ENCODE measurements around the gene NME7.

DNA sequence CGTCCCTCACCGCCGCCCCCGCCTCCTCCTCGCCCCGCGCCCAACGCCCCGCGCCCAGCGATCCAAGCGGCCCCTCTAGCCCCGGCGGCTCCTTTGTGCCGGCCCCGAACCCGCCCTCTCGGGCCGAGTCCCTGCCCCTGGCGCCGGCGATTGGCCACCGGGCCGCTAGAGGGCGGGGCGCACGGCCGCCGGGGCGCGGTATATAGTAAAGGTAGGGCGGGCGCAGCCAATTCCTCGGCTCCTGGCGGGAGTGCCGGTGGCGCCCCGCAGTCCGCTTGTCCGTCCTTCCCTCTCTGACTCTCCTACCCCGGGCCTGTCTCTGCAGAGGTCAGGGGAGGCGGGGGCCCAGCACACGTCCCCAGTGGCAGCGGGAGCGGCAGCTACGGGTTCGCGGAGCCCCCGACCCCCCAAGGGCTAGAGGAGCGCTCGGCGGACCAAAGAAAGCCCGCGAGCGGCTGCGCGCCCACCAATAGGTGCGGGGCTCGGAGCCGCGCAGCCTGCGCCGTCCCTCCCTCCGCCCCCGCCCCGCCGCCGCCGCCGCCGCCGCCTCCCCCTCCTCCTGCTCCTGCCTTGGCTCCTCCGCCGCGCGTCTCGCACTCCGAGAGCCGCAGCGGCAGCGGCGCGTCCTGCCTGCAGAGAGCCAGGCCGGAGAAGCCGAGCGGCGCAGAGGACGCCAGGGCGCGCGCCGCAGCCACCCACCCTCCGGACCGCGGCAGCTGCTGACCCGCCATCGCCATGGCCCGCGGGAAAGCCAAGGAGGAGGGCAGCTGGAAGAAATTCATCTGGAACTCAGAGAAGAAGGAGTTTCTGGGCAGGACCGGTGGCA is 261.3 kb downstream of the NME7 start, which contains the start of gene ATP1B1:
- TF ChIP-seq, protein P1, sequence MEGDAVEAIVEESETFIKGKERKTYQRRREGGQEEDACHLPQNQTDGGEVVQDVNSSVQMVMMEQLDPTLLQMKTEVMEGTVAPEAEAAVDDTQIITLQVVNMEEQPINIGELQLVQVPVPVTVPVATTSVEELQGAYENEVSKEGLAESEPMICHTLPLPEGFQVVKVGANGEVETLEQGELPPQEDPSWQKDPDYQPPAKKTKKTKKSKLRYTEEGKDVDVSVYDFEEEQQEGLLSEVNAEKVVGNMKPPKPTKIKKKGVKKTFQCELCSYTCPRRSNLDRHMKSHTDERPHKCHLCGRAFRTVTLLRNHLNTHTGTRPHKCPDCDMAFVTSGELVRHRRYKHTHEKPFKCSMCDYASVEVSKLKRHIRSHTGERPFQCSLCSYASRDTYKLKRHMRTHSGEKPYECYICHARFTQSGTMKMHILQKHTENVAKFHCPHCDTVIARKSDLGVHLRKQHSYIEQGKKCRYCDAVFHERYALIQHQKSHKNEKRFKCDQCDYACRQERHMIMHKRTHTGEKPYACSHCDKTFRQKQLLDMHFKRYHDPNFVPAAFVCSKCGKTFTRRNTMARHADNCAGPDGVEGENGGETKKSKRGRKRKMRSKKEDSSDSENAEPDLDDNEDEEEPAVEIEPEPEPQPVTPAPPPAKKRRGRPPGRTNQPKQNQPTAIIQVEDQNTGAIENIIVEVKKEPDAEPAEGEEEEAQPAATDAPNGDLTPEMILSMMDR (IDR thresholded peaks at IDR 0.05): peak; percentile 42 to 58 (median 50)
- TF ChIP-seq POLR2AphosphoS5 (IDR thresholded peaks at IDR 0.05; ENCODE audit: insufficient read depth in 1 of 2, low read depth in 1 of 2): peak in 1 of 2 donors; percentile 89

Measured in vagina (tissue), 2 donors.